A549 (cell line): ENCODE measurements around the gene C14orf119. TPM values are rescaled to one million over a fixed set of nuclear protein-coding genes. Genes with fewer than 3 reads are reported as not detected.

Experiments
- ATAC-seq, 2 experiments: fragments of 200-7000 bp in 1 of 2; fragments of >200 bp in 1 of 2; cut with Nextera tagmentation in 1 of 2; cut with Tn5 transposase in 1 of 2; 3 replicates each; pipeline versions ENCODE4 v1.8.0 to v1.9.1; 2018 to 2020; ENCODE audit warnings: mild to moderate bottlenecking in 1 of 2, moderate library complexity in 1 of 2
- CTCF ChIA-PET: fragments of 300-600 bp; sonication (Branson Sonifier 250); formaldehyde crosslinking; extraction: SDS; loops from one replicate; lab custom pipeline; 2021; ENCODE audit warnings: antibody characterized with exemption, inconsistent platforms; lab: Yijun Ruan, JAX
- POLR2A ChIA-PET: fragments of 350-600 bp; formaldehyde crosslinking; extraction: SDS; loops from one replicate; lab custom pipeline; 2021; ENCODE audit warnings: antibody characterized with exemption, inconsistent platforms; lab: Yijun Ruan, JAX
- DNase-seq, 2 experiments: peaks; one replicate each; pipeline versions ENCODE4 v3.0.0 to v3.0.0-alpha.2; 2011 to 2016; ENCODE audit warnings: low read depth in 1 of 2, low spot score in 1 of 2
- FAIRE-seq: peaks from 2 replicates; lab custom pipeline; 2011; peaks lifted over from hg19 to GRCh38; lab: Jason Lieb, UNC
- H3K27ac ChIP-seq, 2 experiments: fragments of >200 bp; sonication (Bioruptor Twin); formaldehyde crosslinking; 3 replicates each; pipeline ENCODE4 v1.5.1; 2016 to 2017
- H3K4me1 ChIP-seq: fragments of >200 bp; sonication (Bioruptor Twin); formaldehyde crosslinking; 3 replicates; pipeline ENCODE4 v1.6.1; 2016
- H3K4me2 ChIP-seq: fragments of >200 bp; sonication (Bioruptor Twin); formaldehyde crosslinking; 3 replicates; pipeline ENCODE4 v1.6.1; 2016
- H3K4me3 ChIP-seq: fragments of >200 bp; sonication (Bioruptor Twin); formaldehyde crosslinking; 3 replicates; pipeline ENCODE4 v1.5.1; 2016
- H3K9me3 ChIP-seq: fragments of >200 bp; sonication (Bioruptor Twin); formaldehyde crosslinking; 3 replicates; pipeline ENCODE4 v1.6.1; 2016
- BHLHE40 ChIP-seq: IDR thresholded peaks from 2 replicates; pipeline ENCODE4 v1.6.1; 2012; ENCODE audit warnings: low read depth, low read length, inconsistent platforms
- CBX2 ChIP-seq: fragments of 200-600 bp; sonication (generic); IDR thresholded peaks from 2 replicates; pipeline ENCODE4 v1.6.1; 2016; ENCODE audit warnings: low read depth, mild to moderate bottlenecking, borderline replicate concordance
- CEBPB ChIP-seq, 2 experiments: fragments of >200 bp in 1 of 2; sonication (Bioruptor Twin) in 1 of 2; formaldehyde crosslinking in 1 of 2; IDR thresholded peaks; 2 replicates each; pipeline ENCODE4 v1.6.1; 2012 to 2016
- CHD4 ChIP-seq: fragments of 200-600 bp; sonication (generic); IDR thresholded peaks from 2 replicates; pipeline ENCODE4 v1.6.1; 2016; ENCODE audit warnings: antibody characterized with exemption, mild to moderate bottlenecking, borderline replicate concordance
- E2F6 ChIP-seq: IDR thresholded peaks from 2 replicates; pipeline ENCODE4 v1.6.1; 2012; ENCODE audit warnings: low read depth, borderline replicate concordance
- EHF ChIP-seq: fragments of 250-450 bp; sonication (Bioruptor Pico); IDR thresholded peaks from 2 replicates; pipeline ENCODE4 v1.5.0; 2020; ENCODE audit warnings: mild to moderate bottlenecking
- EHMT2 ChIP-seq: fragments of 200-600 bp; sonication (generic); IDR thresholded peaks from 2 replicates; pipeline ENCODE4 v1.6.1; 2016; ENCODE audit warnings: antibody characterized with exemption, low read depth, mild to moderate bottlenecking, moderate library complexity
- ELK1 ChIP-seq: fragments of 150-350 bp; IDR thresholded peaks from 2 replicates; pipeline ENCODE4 v1.6.1; 2014; ENCODE audit warnings: low read depth, mild to moderate bottlenecking, low read length
- FOXS1 ChIP-seq: fragments of 250-450 bp; sonication (Bioruptor Pico); IDR thresholded peaks from 2 replicates; pipeline ENCODE4 v1.5.0; 2020; ENCODE audit warnings: mild to moderate bottlenecking, moderate library complexity
- HOXB13 ChIP-seq: fragments of 250-450 bp; sonication (Bioruptor Pico); IDR thresholded peaks from 2 replicates; pipeline ENCODE4 v1.5.0; 2020; ENCODE audit warnings: low read depth, mild to moderate bottlenecking, moderate library complexity
- MYC ChIP-seq: IDR thresholded peaks from 2 replicates; pipeline ENCODE4 v1.6.1; 2012; ENCODE audit warnings: mild to moderate bottlenecking, inconsistent platforms, low read length, improper control_type of control experiment, borderline replicate concordance
- NPAS2 ChIP-seq: fragments of 250-450 bp; sonication (Bioruptor Pico); IDR thresholded peaks from 2 replicates; pipeline ENCODE4 v1.8.0; 2022; ENCODE audit warnings: mild to moderate bottlenecking, moderate library complexity, borderline replicate concordance
- NR3C1 ChIP-seq: fragments of >200 bp; sonication (Bioruptor Twin); formaldehyde crosslinking; IDR thresholded peaks from 3 replicates; pipeline ENCODE4 v1.6.1; 2017
- POLR2A ChIP-seq: IDR thresholded peaks from 2 replicates; pipeline ENCODE4 v1.6.1; 2012; ENCODE audit warnings: mild to moderate bottlenecking, low read length
- RAD21 ChIP-seq, 2 experiments: fragments of >200 bp in 1 of 2; sonication (Bioruptor Twin) in 1 of 2; formaldehyde crosslinking in 1 of 2; IDR thresholded peaks in 1 of 2; conservative IDR thresholded peaks in 1 of 2; 2 replicates in 1 of 2; 3 replicates in 1 of 2; pipeline ENCODE4 v1.6.1; 2012 to 2018; ENCODE audit warnings: inconsistent platforms in 1 of 2
- RCOR1 ChIP-seq: fragments of 150-350 bp; IDR thresholded peaks from 2 replicates; pipeline ENCODE4 v1.6.1; 2014; ENCODE audit warnings: antibody characterized with exemption, low read length, low read depth
- RFX5 ChIP-seq: fragments of 450-650 bp; IDR thresholded peaks from 2 replicates; pipeline ENCODE4 v1.7.1; 2014; ENCODE audit warnings: antibody characterized with exemption, mild to moderate bottlenecking, moderate library complexity
- SMC3 ChIP-seq: fragments of >200 bp; sonication (Bioruptor Twin); formaldehyde crosslinking; IDR thresholded peaks from 3 replicates; pipeline ENCODE4 v1.6.1; 2018; ENCODE audit warnings: inconsistent platforms
- TFCP2L1 ChIP-seq: fragments of 250-450 bp; sonication (Bioruptor Pico); IDR thresholded peaks from 2 replicates; pipeline ENCODE4 v1.5.0; 2021; ENCODE audit warnings: mild to moderate bottlenecking
- USF2 ChIP-seq: fragments of 450-650 bp; IDR thresholded peaks from 2 replicates; pipeline ENCODE4 v1.6.1; 2014; ENCODE audit warnings: antibody characterized with exemption
- ZSCAN20 ChIP-seq: fragments of 250-450 bp; sonication (Bioruptor Pico); IDR thresholded peaks from 2 replicates; pipeline ENCODE4 v1.8.0; 2022; ENCODE audit warnings: mild to moderate bottlenecking, moderate library complexity
- WGBS: methylation state at CpG from one replicate; pipeline ENCODE4 v1.1.6; 2017; ENCODE audit errors: missing lambda C conversion rate; 5-methylcytosine and 5-hydroxymethylcytosine counted together
- polyA plus RNA-seq, 4 experiments: library from polyadenylated mRNA; depleted of rRNA in 3 of 4; stranded (reverse); fragments of >200 nt; fragmentation: RNase III in 1 of 4; extraction: RNeasy Plus Mini Kit Qiagen cat#74134 plus additional on column Dnase treatment in 1 of 4; gene quantifications; 2 replicates in 3 of 4; 3 replicates in 1 of 4; pipeline ENCODE4 v1.2.3, GENCODE V29; 2011 to 2017

The C14orf119 gene
- polyA plus RNA-seq, 2 of the 4 experiments (the other 2 are of a cell fraction), result 82.5 to 102 TPM

GRCh38 chr14:23142826-23143225 is 47.5 kb downstream of the C14orf119 start:
- no peak for TF ChIP-seq RCOR1
- TF ChIP-seq SMC3, result no peak
- no peak for TF ChIP-seq TFCP2L1 (CRISPR knock-in tag)
- TF ChIP-seq CHD4, result no peak
- TF ChIP-seq CBX2, result no peak
- no peak for TF ChIP-seq MYC
- TF ChIP-seq ZSCAN20 (CRISPR knock-in tag), result no peak
- no peak for TF ChIP-seq BHLHE40
- TF ChIP-seq HOXB13 (CRISPR knock-in tag), result no peak
- no peak for TF ChIP-seq USF2
- ATAC-seq (no peak), DNase-seq (no peak), FAIRE-seq (no peak)
- Histone ChIP-seq H3K4me3 (no peak overlapping the region), H3K27ac (peak overlapping the region; percentile 0 to 21; a peak in 3 of 6 replicates), H3K9me3 (no peaks in the 10 kb centered on the region), H3K4me2 (no peak overlapping the region), H3K4me1 (peaks cover 34% of the 10 kb centered on the region)
- ChIA-PET POLR2A (no interaction called here), CTCF (interaction anchor here (0.7 to 12.5 kb wide), 3 partner anchors 22 to 44 kb away, joined by 3 to 80 read pairs (median 33); partner anchors contain the start of gene CEBPE)
- 74% methylated on average over 4 of the region's 4 CpGs for WGBS

- CTCF ChIA-PET, result interaction anchor here (0.7 to 12.5 kb wide), 4 partner anchors 15 to 1738 kb away, joined by 3 to 80 read pairs (median 18); partner anchors contain the start of gene CEBPE
- Histone ChIP-seq H3K4me1 (peaks cover 36% of the 10 kb centered on the region), H3K4me2 (no peak overlapping the region), H3K4me3 (no peak overlapping the region), H3K9me3 (no peaks in the 10 kb centered on the region), H3K27ac (no peak overlapping the region; a peak in 1 of 6 replicates)
- ATAC-seq, result no peak
- POLR2A ChIA-PET, result no interaction called here
- no peak for FAIRE-seq
- 26% methylated on average over 1 of the region's 1 CpG for WGBS
- DNase-seq, result no peak
- TF ChIP-seq USF2 (no peak), NPAS2 (CRISPR knock-in tag) (no peak), E2F6 (no peak), EHF (CRISPR knock-in tag) (no peak)
Measured at GRCh38 chr14:23143911-23144310, 48.6 kb downstream of the C14orf119 start.

GRCh38 chr14:23145794-23146350 is 50.6 kb downstream of the C14orf119 start:
- ChIA-PET CTCF (interaction anchor here (11.0 to 12.5 kb wide), 2 partner anchors 25 to 41 kb away, joined by 75 to 80 read pairs; partner anchors contain the start of genes CEBPE and SLC7A8), POLR2A (interaction anchor here (0.5 kb wide), 1 partner anchor 140 kb away, joined by 4 read pairs; no protein-coding TSS in a partner anchor)
- H3K27ac ChIP-seq, result peak overlapping the region; percentile 22 to 50; a peak in 3 of 6 replicates
- 40% methylated on average over 4 of the region's 4 CpGs for WGBS
- TF ChIP-seq ELK1 (no peak), EHMT2 (no peak), CEBPB (IDR thresholded peaks at IDR 0.05) (0 out of 4 replicates have a peak, but pooled peaks of 1 of the 2 experiments have one; percentile 29), RFX5 (no peak), NR3C1 (no peak), RAD21 (conservative IDR thresholded peaks at IDR 0.05 in 1 of 2, IDR thresholded peaks at IDR 0.05 in 1 of 2) (no peak), CBX2 (no peak), FOXS1 (CRISPR knock-in tag) (no peak), POLR2A (no peak)
- FAIRE-seq, result no peak
- peak in 1 of 2 experiments; percentile 41; a peak in 2 of 6 replicates for ATAC-seq
- H3K4me1 ChIP-seq, result peaks cover 36% of the 10 kb centered on the region
- no peaks in the 10 kb centered on the region for H3K9me3 ChIP-seq
- DNase-seq, result peak in 1 of 2 experiments; percentile 13
- peak overlapping the region; percentile 35 for H3K4me2 ChIP-seq
- H3K4me3 ChIP-seq, result no peak overlapping the region
